Esophagus (tissue), 2 donors: ENCODE data around the gene CLP1. TPM values are rescaled to one million over a fixed set of nuclear protein-coding genes. Genes with fewer than 3 reads are reported as not detected.

ENCODE experiments used
- H3K27ac ChIP-seq, 2 donors: one replicate each; pipeline ENCODE4 v1.5.1; 2013; ENCODE audit warnings: low read depth in 2 of 2, mild to moderate bottlenecking in 2 of 2, inconsistent platforms in 1 of 2, low read length in 1 of 2, moderate library complexity in 1 of 2
- H3K27me3 ChIP-seq, 2 donors: one replicate each; pipeline ENCODE4 v1.6.1; 2013; ENCODE audit warnings: low read length in 2 of 2, control low read depth in 1 of 2, mild to moderate bottlenecking in 1 of 2; ENCODE audit not compliant: insufficient read depth in 2 of 2, control insufficient read depth in 1 of 2
- H3K36me3 ChIP-seq, 2 donors: one replicate each; pipeline ENCODE4 v1.6.1; 2013; ENCODE audit warnings: low read length in 1 of 2; ENCODE audit not compliant: control insufficient read depth in 2 of 2, insufficient read depth in 2 of 2
- H3K4me1 ChIP-seq, 2 donors: one replicate each; pipeline ENCODE4 v1.6.1; 2013; ENCODE audit warnings: low read length in 1 of 2; ENCODE audit not compliant: control insufficient read depth in 2 of 2, insufficient read depth in 2 of 2
- H3K4me3 ChIP-seq, 2 donors: one replicate each; pipeline ENCODE4 v1.5.1; 2013; ENCODE audit warnings: low read length in 2 of 2, mild to moderate bottlenecking in 2 of 2, low read depth in 1 of 2, moderate library complexity in 1 of 2
- H3K9me3 ChIP-seq, 2 donors: one replicate each; pipeline ENCODE4 v1.6.1; 2013; ENCODE audit warnings: mild to moderate bottlenecking in 2 of 2, low read depth in 1 of 2, low read length in 1 of 2, moderate library complexity in 1 of 2; ENCODE audit not compliant: control insufficient read depth in 2 of 2, insufficient read depth in 1 of 2
- WGBS, 2 donors: extraction: QIAGEN DNeasy Blood & Tissue Kit; methylation state at CpG; one replicate each; pipeline ENCODE4 v1.1.7; 2013; 5-methylcytosine and 5-hydroxymethylcytosine counted together
- polyA plus RNA-seq, 2 donors: library from polyadenylated mRNA; stranded (reverse); fragments of 200-250 nt; gene quantifications; one replicate each; pipeline ENCODE4 v1.2.3, GENCODE V29; 2013
- donor health status: healthy with polysubstance abuse.
- donor health status: Bipolar disorder and iron deficiency.

The CLP1 gene
- polyA plus RNA-seq, 2 donors, result 4.4 to 11.4 TPM

DNA sequence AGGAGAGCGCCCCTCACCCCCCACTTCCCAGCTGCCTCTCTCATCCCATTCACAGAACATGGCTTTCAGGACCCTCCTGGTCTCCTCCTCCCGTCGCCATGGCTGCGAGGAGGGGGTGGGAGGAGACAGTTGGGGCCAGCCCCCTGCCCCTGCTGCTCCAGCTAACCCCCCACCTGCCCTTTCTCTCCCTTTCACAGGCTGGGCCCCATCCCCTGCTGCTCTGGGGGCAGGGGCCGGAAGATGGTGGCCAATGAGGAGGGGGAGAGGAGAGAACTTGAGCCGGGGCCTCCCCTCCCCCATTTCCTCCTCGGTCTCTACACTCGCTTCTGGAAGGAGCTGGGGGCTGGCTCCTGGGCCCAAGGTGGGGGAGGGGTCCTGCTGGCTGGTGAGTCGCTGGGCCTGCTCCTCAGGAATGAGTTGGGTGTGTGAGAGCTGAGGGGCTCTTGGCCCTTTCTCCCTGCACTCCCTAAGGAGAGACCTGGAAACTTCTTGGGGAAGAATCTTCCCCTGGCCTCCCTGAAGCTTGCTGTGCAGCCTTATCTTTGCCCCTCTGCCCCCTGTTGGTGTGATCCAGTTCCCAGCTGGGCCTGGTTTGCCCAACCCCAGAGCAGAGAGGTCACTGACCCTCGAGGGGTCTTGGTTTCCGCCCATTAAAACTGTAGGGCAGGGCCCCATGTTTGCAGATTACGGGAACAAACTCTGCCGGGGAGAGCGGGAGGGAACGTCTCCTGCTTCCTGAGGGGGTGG is 18.1 kb upstream of the CLP1 start:
- WGBS, 2 donors, result 12 to 23% methylated on average over 13 to 15 of the region's 15 CpGs
- Histone ChIP-seq H3K36me3 (no peaks in the 10 kb centered on the region), H3K4me3 (peak overlapping the region; percentile 57 to 65), H3K9me3 (no peaks in the 10 kb centered on the region), H3K4me1 (peaks cover 10 to 19% of the 10 kb centered on the region in 2 donors), H3K27me3 (no peaks in the 10 kb centered on the region), H3K27ac (no peak overlapping the region)

DNA sequence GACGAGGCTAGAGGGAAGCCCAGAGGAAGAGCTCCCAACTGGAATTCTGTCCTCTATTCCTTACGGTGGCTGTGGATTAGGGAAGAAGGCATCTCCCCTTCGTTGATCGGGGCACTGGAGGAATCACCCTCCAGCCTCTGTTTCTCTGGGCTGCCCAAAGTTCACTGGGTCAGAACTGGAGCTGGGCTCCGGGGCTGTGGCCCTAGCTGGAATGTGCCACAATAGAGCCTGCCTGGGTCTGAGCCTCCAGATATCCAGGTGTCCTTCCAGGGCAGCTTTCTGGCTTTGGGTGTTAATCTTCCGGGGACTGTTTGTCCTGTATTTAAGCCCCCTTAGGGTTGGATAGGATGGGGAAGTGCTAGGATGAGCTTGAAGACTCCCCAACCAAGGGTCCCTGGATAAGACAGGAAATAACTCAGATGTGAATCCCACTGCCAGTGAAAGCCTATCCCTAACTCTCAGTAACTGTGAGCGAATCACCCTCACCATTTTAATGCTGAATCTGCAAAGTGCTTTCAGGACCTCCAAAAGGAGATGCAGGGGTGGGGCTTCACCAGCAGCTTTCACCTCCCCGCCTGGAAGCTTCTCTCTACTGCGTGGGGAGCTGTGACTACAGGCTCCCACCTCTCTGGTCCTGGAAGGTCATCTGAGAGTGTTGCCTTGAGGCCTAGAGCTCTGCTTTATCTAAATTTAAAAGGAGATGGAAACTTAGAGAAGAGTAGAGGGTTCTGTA is 17.3 kb upstream of the CLP1 start:
- Histone ChIP-seq H3K9me3 (no peaks in the 10 kb centered on the region), H3K4me3 (no peak overlapping the region), H3K4me1 (peaks cover 11 to 19% of the 10 kb centered on the region in 2 donors), H3K27me3 (no peaks in the 10 kb centered on the region), H3K36me3 (no peaks in the 10 kb centered on the region), H3K27ac (no peak overlapping the region)
- 56 to 65% methylated on average over 9 of the region's 9 CpGs for WGBS, 2 donors

DNA sequence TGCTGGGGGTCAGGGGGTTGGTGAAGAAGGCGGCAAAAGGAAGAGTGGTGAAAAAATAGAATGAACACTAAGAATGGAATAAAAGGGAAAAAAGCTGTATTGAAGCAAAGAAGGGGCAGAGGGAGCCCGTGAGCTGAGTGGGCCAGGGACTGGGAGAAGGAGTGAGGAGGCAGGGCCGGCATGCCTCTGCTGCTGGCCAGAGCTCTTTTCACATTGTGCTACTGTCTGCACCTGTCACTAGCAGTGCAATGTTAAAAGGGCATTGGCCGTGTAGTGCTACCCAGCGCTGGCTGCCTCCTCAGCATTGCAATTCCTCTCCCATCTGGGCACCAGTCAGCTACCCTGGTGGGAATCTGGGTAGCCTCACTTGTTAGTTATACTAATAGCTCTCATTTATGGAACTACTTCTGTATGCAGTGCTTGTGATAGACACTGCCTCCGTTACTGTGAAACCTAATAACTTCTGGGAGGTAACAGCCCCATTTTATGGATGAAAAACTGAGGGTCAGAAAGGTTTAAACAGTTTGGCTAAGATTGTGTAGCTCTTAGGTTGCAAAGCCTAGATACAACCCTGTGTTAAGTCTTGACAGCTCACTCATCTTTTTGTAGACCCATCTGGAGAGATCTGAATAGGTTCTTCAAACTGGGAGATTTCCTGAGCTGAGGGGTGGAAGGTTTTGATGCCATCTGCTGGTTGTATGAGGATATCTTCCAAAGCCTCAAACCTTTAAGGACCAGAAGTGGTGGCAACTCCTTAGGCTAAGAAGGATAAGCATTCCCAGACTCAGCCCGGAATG is 16.4 kb upstream of the CLP1 start:
- no peak overlapping the region for H3K4me3 ChIP-seq
- no peaks in the 10 kb centered on the region for H3K27me3 ChIP-seq
- no peaks in the 10 kb centered on the region for H3K36me3 ChIP-seq
- 63 to 64% methylated on average over 7 of the region's 7 CpGs for WGBS, 2 donors
- no peaks in the 10 kb centered on the region for H3K9me3 ChIP-seq
- H3K27ac ChIP-seq, result no peak overlapping the region
- H3K4me1 ChIP-seq, result peaks cover 15 to 19% of the 10 kb centered on the region in 2 donors

DNA sequence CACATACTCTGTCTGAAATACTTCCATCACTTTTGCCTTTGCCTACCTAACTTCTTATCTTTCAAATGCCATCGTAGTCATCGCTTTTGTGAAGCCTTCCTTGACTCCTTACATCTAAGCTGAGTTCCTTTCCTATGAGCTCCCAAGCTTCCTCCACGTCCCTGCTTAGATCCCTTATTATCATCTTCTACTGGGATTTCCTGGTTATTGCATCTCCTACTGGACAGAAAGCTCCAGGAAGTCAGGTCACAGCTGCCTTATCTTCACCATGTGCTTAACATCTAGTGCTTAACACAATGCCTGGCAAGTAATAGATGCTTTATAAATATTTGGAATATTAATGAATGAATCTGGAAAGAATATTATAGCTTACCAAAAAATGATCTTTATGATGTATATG is 13.8 kb upstream of the CLP1 start:
- H3K27me3 ChIP-seq, result peaks cover 0 to 6% of the 10 kb centered on the region in 2 donors
- H3K27ac ChIP-seq, result no peak overlapping the region
- no peaks in the 10 kb centered on the region for H3K9me3 ChIP-seq
- H3K36me3 ChIP-seq, result no peaks in the 10 kb centered on the region
- 74 to 75% methylated on average over 3 of the region's 3 CpGs for WGBS, 2 donors
- no peak overlapping the region for H3K4me3 ChIP-seq
- H3K4me1 ChIP-seq, result peaks cover 20 to 27% of the 10 kb centered on the region in 2 donors

DNA sequence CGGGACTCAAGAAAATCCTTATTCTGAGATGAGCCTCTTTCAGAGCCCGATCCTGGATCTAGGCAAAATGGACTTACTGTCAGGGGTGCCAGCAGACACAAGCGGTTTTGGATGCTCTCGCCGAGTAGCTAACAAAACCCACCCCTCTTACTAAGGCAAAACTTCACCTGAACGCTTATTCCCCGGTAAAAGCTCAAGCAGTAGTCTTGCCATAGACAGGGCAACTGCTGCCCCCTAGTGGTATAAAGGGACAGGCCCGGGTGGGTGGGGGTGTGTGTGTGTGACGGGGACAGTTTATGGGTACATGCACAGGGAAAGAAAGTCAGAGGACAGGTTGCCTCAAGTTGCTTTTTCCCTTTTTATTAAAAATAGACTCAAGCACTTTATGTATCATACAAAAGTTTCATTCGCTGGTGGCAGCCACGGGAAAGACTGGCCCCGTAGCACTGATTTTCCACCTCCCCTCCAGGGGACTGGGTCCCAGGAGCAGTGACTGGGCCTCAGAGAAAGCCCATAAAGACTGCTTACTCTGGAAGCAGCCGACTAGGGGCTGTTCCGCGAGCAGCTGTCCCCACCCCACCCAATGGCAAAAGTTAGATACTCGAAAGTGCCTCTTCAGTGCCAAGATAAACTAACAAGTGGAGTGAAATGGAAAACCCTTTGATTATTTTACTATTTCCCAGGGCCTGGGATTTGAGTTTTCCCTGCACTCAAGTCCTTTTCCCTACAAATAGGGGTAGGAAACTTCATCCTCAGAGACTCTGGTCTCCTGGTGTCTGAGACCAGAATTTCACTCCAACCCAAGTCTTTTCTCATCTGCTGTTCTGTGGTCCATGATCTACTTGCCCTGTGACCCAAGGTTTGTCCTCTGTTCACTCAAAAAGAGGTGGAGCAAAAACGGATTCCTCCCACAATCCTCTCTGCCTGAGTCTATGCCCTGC is 12.5 kb upstream of the CLP1 start:
- no peaks in the 10 kb centered on the region for H3K36me3 ChIP-seq
- peaks cover 17 to 18% of the 10 kb centered on the region in 2 donors for H3K4me1 ChIP-seq
- peak overlapping the region in 1 of 2 donors; percentile 49 for H3K27ac ChIP-seq
- 8 to 9% methylated on average over 17 of the region's 17 CpGs for WGBS, 2 donors
- H3K9me3 ChIP-seq, result no peaks in the 10 kb centered on the region
- H3K27me3 ChIP-seq, result peaks cover 0 to 8% of the 10 kb centered on the region in 2 donors
- H3K4me3 ChIP-seq, result no peak overlapping the region

DNA sequence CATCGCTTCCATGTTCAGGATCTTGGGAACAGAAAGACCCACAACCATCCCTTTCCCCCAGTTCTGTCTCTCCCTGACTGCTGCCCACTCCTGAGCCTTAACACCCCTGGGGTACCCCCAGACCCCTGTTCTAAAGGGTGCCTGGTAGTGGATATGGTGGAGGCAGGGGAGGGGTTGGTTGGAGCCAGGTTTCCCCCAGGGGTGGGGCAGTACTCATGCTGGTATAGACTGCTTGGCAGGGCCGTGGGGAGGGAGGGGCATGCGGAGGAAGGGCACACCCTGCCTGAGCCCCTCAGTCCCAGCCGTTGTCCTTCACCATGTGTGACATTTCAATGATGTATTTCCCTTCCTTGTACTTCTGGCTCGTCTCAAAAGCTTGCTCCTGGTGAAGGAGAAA is 11.9 kb upstream of the CLP1 start:
- 16 to 20% methylated on average over 5 of the region's 5 CpGs for WGBS, 2 donors
- Histone ChIP-seq H3K27ac (peak overlapping the region; percentile 19 to 33), H3K9me3 (no peaks in the 10 kb centered on the region), H3K36me3 (no peaks in the 10 kb centered on the region), H3K4me3 (no peak overlapping the region), H3K4me1 (peaks cover 17 to 18% of the 10 kb centered on the region in 2 donors), H3K27me3 (peaks cover 0 to 8% of the 10 kb centered on the region in 2 donors)

DNA sequence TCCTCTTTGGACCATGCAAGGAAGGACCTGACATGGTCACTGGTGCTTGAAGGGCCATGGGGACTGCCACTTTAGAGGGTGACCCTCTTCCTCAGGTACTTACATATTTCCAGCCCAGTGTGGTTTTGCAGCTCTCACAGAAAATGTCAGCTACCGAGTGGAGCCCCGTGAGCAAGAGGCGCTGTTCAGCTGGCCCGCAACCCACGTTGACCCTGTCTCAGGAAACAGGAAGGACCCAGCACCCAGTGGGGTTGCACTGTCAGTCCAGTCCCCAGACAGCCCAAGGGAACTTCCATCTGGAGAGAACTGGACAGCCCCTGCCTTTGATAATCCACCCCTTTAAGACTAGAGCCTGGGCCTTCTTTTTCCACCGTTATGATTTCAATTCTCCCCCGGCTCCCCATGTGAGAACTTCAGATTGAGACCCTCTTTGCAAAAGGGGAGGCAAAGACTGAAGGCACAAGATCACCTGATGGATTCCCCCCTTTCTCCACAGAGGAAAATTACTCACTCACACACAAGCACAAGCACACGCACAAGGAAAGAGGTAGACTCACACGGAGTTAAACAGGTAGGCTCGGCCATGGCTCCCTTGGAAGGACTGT is 11.3 kb upstream of the CLP1 start:
- 41 to 42% methylated on average over 10 of the region's 10 CpGs for WGBS, 2 donors
- H3K36me3 ChIP-seq, result no peaks in the 10 kb centered on the region
- no peaks in the 10 kb centered on the region for H3K9me3 ChIP-seq
- H3K4me3 ChIP-seq, result no peak overlapping the region
- peak overlapping the region in 1 of 2 donors; percentile 33 for H3K27ac ChIP-seq
- H3K27me3 ChIP-seq, result peaks cover 0 to 8% of the 10 kb centered on the region in 2 donors
- H3K4me1 ChIP-seq, result peaks cover 17 to 18% of the 10 kb centered on the region in 2 donors

DNA sequence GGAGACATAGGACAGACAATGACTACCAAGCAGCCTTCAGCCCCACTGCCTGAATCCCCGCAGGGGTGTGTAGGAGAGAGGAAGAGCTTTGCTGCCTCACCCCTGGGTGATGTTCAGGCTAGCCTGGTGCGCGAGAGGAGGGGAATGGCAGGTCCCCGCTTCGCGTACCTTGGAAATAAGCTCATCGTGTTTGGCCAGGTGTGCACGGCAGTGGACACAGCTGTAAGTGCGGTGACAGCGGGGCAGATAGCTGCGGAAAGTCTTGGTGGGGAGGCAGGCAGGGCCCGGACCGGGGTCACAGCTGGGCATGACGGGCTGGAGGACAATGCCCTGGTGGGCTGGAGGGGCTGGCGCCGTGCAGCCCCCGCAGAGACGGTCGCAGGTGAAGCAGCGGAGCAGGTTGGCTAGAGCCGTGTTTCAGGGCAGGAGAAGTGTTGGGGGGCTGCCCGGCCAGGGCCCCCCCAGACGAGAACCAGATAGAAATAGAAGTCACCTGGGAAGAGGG is 10.7 kb upstream of the CLP1 start:
- H3K4me3 ChIP-seq, result no peak overlapping the region
- WGBS, 2 donors, result 5 to 12% methylated on average over 23 of the region's 23 CpGs

More for the DNA sequence above, 10.7 kb upstream of the CLP1 start:
- Histone ChIP-seq H3K9me3 (no peaks in the 10 kb centered on the region), H3K36me3 (no peaks in the 10 kb centered on the region), H3K27me3 (peaks cover 0 to 8% of the 10 kb centered on the region in 2 donors), H3K4me1 (peaks cover 17 to 18% of the 10 kb centered on the region in 2 donors), H3K27ac (no peak overlapping the region)
